Activated naive CD8-positive, alpha-beta T cell treated with anti-CD3 and anti-CD28 coated beads, Interleukin-2, amount 10 ng/mL, durations not matched to agents 7 days and 5 days (primary cell): ENCODE measurements around the gene ELAVL1. TPM values are rescaled to one million over a fixed set of nuclear protein-coding genes. Genes with fewer than 3 reads are reported as not detected.
"Not testable (repeated sequence)": the region's sequence is repeated elsewhere in the genome, so short reads cannot be mapped to it uniquely, and the experiment has no call there.

Experiments
- ATAC-seq: fragments of 150-1000 bp; cut with Tn5 transposase; one replicate; pipeline ENCODE4 v1.10.0; 2021; ENCODE audit warnings: low read depth, moderate library complexity
- POLR2A ChIA-PET: fragments of 350-600 bp; sonication (Branson Sonifier 250); formaldehyde crosslinking; loops from one replicate; lab custom pipeline; 2021; ENCODE audit warnings: antibody characterized with exemption; lab: Charles Lee
- DNase-seq: peaks from one replicate; pipeline ENCODE4 v3.0.0; 2021
- H3K27ac Mint-ChIP-seq: one replicate; pipeline ENCODE4 v1.8.0; 2022; ENCODE audit warnings: mild to moderate bottlenecking, mixed read lengths
- H3K27me3 Mint-ChIP-seq: one replicate; pipeline ENCODE4 v1.8.0; 2022; ENCODE audit warnings: mild to moderate bottlenecking, moderate library complexity, mixed read lengths
- H3K36me3 Mint-ChIP-seq: one replicate; pipeline ENCODE4 v1.8.0; 2021; ENCODE audit warnings: mild to moderate bottlenecking, mixed read lengths
- H3K4me1 Mint-ChIP-seq: one replicate; pipeline ENCODE4 v1.8.0; 2021; ENCODE audit warnings: mixed read lengths
- H3K4me3 Mint-ChIP-seq: one replicate; pipeline ENCODE4 v1.8.0; 2022; ENCODE audit warnings: mild to moderate bottlenecking, moderate library complexity, mixed read lengths
- H3K9me3 Mint-ChIP-seq: one replicate; pipeline ENCODE4 v1.8.0; 2021; ENCODE audit warnings: mixed read lengths
- total RNA-seq, 2 experiments: library from RNA; stranded (reverse); gene quantifications; one replicate each; pipeline ENCODE4 v1.2.3, GENCODE V29; 2021

ELAVL1 gene
- total RNA-seq, 2 experiments from 2014 or later = 90.9 to 91.5 TPM

- peaks cover 9% of the 10 kb centered on the region for H3K4me1 Mint-ChIP-seq
- no peaks in the 10 kb centered on the region for H3K27me3 Mint-ChIP-seq
- POLR2A ChIA-PET = no interaction called here
- H3K27ac Mint-ChIP-seq = no peak overlapping the region
- no peak overlapping the region for H3K4me3 Mint-ChIP-seq
- H3K9me3 Mint-ChIP-seq = no peaks in the 10 kb centered on the region
- peaks cover 9% of the 10 kb centered on the region for H3K36me3 Mint-ChIP-seq
- DNase-seq = no peak
- ATAC-seq = no peak
Measured at GRCh38 chr19:7965921-7966665, 39.3 kb downstream of the ELAVL1 start.

GRCh38 chr19:7965259-7965841, 40.1 kb downstream of the ELAVL1 start:
- Mint-ChIP-seq H3K9me3 (no peaks in the 10 kb centered on the region), H3K36me3 (peaks cover 9% of the 10 kb centered on the region), H3K27ac (no peak overlapping the region), H3K4me3 (no peak overlapping the region), H3K27me3 (no peaks in the 10 kb centered on the region), H3K4me1 (peaks cover 9% of the 10 kb centered on the region)
- ATAC-seq (no peak), DNase-seq (no peak)
- POLR2A ChIA-PET = no interaction called here

- peaks cover 9% of the 10 kb centered on the region for H3K4me1 Mint-ChIP-seq
- no peak overlapping the region for H3K4me3 Mint-ChIP-seq
- ATAC-seq = no peak
- H3K27ac Mint-ChIP-seq = no peak overlapping the region
- no peaks in the 10 kb centered on the region for H3K9me3 Mint-ChIP-seq
- POLR2A ChIA-PET = no interaction called here
- H3K27me3 Mint-ChIP-seq = no peaks in the 10 kb centered on the region
- peaks cover 9% of the 10 kb centered on the region for H3K36me3 Mint-ChIP-seq
- DNase-seq = no peak
Measured at GRCh38 chr19:7963566-7963965, 41.9 kb downstream of the ELAVL1 start.

GRCh38 chr19:7962644-7963268, 42.7 kb downstream of the ELAVL1 start:
- H3K36me3 Mint-ChIP-seq = peaks cover 9% of the 10 kb centered on the region
- H3K4me1 Mint-ChIP-seq = peaks cover 9% of the 10 kb centered on the region

GRCh38 chr19:7961920-7962626, 43.4 kb downstream of the ELAVL1 start:
- DNase-seq (no peak), ATAC-seq (no peak)
- POLR2A ChIA-PET = no interaction called here
- Mint-ChIP-seq H3K27me3 (no peaks in the 10 kb centered on the region), H3K4me1 (peaks cover 7% of the 10 kb centered on the region), H3K9me3 (no peaks in the 10 kb centered on the region), H3K36me3 (peaks cover 5% of the 10 kb centered on the region), H3K27ac (no peak overlapping the region), H3K4me3 (no peak overlapping the region)

More at GRCh38 chr19:7962644-7963268, 42.7 kb downstream of the ELAVL1 start:
- no peaks in the 10 kb centered on the region for H3K9me3 Mint-ChIP-seq
- H3K27me3 Mint-ChIP-seq = no peaks in the 10 kb centered on the region
- H3K27ac Mint-ChIP-seq = no peak overlapping the region
- POLR2A ChIA-PET = no interaction called here
- no peak overlapping the region for H3K4me3 Mint-ChIP-seq
- ATAC-seq (no peak), DNase-seq (no peak)

- H3K4me3 Mint-ChIP-seq, H3K4me1 Mint-ChIP-seq, H3K27me3 Mint-ChIP-seq, H3K9me3 Mint-ChIP-seq, POLR2A ChIA-PET, H3K36me3 Mint-ChIP-seq, H3K27ac Mint-ChIP-seq, DNase-seq, ATAC-seq: not testable (repeated sequence)
Measured at GRCh38 chr19:7961082-7961481, 44.4 kb downstream of the ELAVL1 start.

GRCh38 chr19:7959211-7959610, 46.2 kb downstream of the ELAVL1 start:
- Mint-ChIP-seq H3K9me3 (no peaks in the 10 kb centered on the region), H3K27me3 (no peaks in the 10 kb centered on the region), H3K36me3 (peaks cover 2% of the 10 kb centered on the region), H3K4me1 (no peaks in the 10 kb centered on the region), H3K4me3 (no peak overlapping the region), H3K27ac (no peak overlapping the region)
- ATAC-seq = no peak
- DNase-seq = no peak
- POLR2A ChIA-PET = no interaction called here

- Mint-ChIP-seq H3K27ac (no peak overlapping the region), H3K27me3 (no peaks in the 10 kb centered on the region), H3K9me3 (no peaks in the 10 kb centered on the region), H3K4me1 (no peaks in the 10 kb centered on the region), H3K36me3 (no peaks in the 10 kb centered on the region), H3K4me3 (no peak overlapping the region)
- DNase-seq = no peak
- ATAC-seq = no peak
- POLR2A ChIA-PET = no interaction called here
Measured at GRCh38 chr19:7955696-7956095, 49.7 kb downstream of the ELAVL1 start.

GRCh38 chr19:7953576-7953975, 51.9 kb downstream of the ELAVL1 start:
- no peaks in the 10 kb centered on the region for H3K9me3 Mint-ChIP-seq
- no peaks in the 10 kb centered on the region for H3K36me3 Mint-ChIP-seq
- no peaks in the 10 kb centered on the region for H3K27me3 Mint-ChIP-seq
- H3K27ac Mint-ChIP-seq = no peak overlapping the region
- ATAC-seq (no peak), DNase-seq (no peak)
- no peak overlapping the region for H3K4me3 Mint-ChIP-seq
- POLR2A ChIA-PET = no interaction called here
- H3K4me1 Mint-ChIP-seq = no peaks in the 10 kb centered on the region

GRCh38 chr19:7953060-7953459, 52.4 kb downstream of the ELAVL1 start:
- H3K9me3 Mint-ChIP-seq = no peaks in the 10 kb centered on the region
- no peaks in the 10 kb centered on the region for H3K36me3 Mint-ChIP-seq
- no peak overlapping the region for H3K4me3 Mint-ChIP-seq
- H3K27ac Mint-ChIP-seq = no peak overlapping the region
- ATAC-seq (no peak), DNase-seq (no peak)
- POLR2A ChIA-PET = no interaction called here
- no peaks in the 10 kb centered on the region for H3K4me1 Mint-ChIP-seq
- no peaks in the 10 kb centered on the region for H3K27me3 Mint-ChIP-seq

- H3K27ac Mint-ChIP-seq = no peak overlapping the region
- ATAC-seq = no peak
- H3K36me3 Mint-ChIP-seq = no peaks in the 10 kb centered on the region
- no peaks in the 10 kb centered on the region for H3K9me3 Mint-ChIP-seq
- H3K4me3 Mint-ChIP-seq = no peak overlapping the region
- POLR2A ChIA-PET = interaction anchor here (0.5 to 0.7 kb wide), 2 partner anchors 57 to 267 kb away, joined by 3 to 4 read pairs; partner anchors contain the start of gene TRAPPC5
- DNase-seq = no peak
- H3K4me1 Mint-ChIP-seq = peaks cover 10% of the 10 kb centered on the region
- no peaks in the 10 kb centered on the region for H3K27me3 Mint-ChIP-seq
Measured at GRCh38 chr19:7947939-7948338, 57.5 kb downstream of the ELAVL1 start.

- ATAC-seq (peak; percentile 37), DNase-seq (peak; percentile 83)
- Mint-ChIP-seq H3K4me1 (peaks cover 17% of the 10 kb centered on the region), H3K27me3 (no peaks in the 10 kb centered on the region), H3K4me3 (peak overlapping the region; percentile 87), H3K36me3 (peaks cover 6% of the 10 kb centered on the region), H3K27ac (peak overlapping the region; percentile 89), H3K9me3 (no peaks in the 10 kb centered on the region)
- POLR2A ChIA-PET = interaction anchor here (0.6 to 2.5 kb wide), 13 partner anchors 9 to 377 kb away, joined by 3 to 19 read pairs (median 5); partner anchors contain the start of genes CERS4, ELAVL1, MAP2K7 and NDUFA7
Measured at GRCh38 chr19:7944177-7944761, 61.2 kb downstream of the ELAVL1 start.
